Fibroblast of gingiva (primary cell): ENCODE results near the gene RBM12.

ENCODE experiments used
- DNase-seq: peaks from one replicate; pipeline ENCODE4 v3.0.0-alpha.2; 2011; ENCODE audit warnings: low read depth

Gene RBM12

GRCh38 chr20:35621560-35621946, 43.1 kb downstream of the RBM12 start:
- no peak for DNase-seq

- DNase-seq = no peak
Observed at GRCh38 chr20:35620818-35621559, 43.7 kb downstream of the RBM12 start.

GRCh38 chr20:35619196-35620095, 45.3 kb downstream of the RBM12 start:
- DNase-seq = peak; percentile 76

- no peak for DNase-seq
Observed at GRCh38 chr20:35618263-35619131, 46.2 kb downstream of the RBM12 start.

- peak; percentile 27 for DNase-seq
Observed at GRCh38 chr20:35617397-35618262, 47.1 kb downstream of the RBM12 start.

GRCh38 chr20:35616465-35617396, 48.0 kb downstream of the RBM12 start:
- DNase-seq = peak; percentile 99

GRCh38 chr20:35615667-35616464, 48.8 kb downstream of the RBM12 start, which contains the start of gene SPAG4:
Gene SPAG4, plus strand, starts transcription at chr20:35615829. Its CDS starts 175 bp downstream, at chr20:35616004.
- peak; percentile 68 for DNase-seq

- no peak for DNase-seq
Observed at GRCh38 chr20:35611482-35611881, 53.2 kb downstream of the RBM12 start.

- DNase-seq = no peak
Observed at GRCh38 chr20:35610833-35611427, 53.8 kb downstream of the RBM12 start.

- DNase-seq = no peak
Observed at GRCh38 chr20:35607003-35607735, 57.5 kb downstream of the RBM12 start.

GRCh38 chr20:35606127-35606526, 58.6 kb downstream of the RBM12 start:
- no peak for DNase-seq

GRCh38 chr20:35604449-35604747, 60.3 kb downstream of the RBM12 start:
- no peak for DNase-seq

- no peak for DNase-seq
Observed at GRCh38 chr20:35603695-35604448, 60.8 kb downstream of the RBM12 start.

GRCh38 chr20:35602851-35603495, 61.7 kb downstream of the RBM12 start:
- no peak for DNase-seq

GRCh38 chr20:35601990-35602389, 62.7 kb downstream of the RBM12 start:
- no peak for DNase-seq

GRCh38 chr20:35600993-35601973, 63.4 kb downstream of the RBM12 start:
- DNase-seq = peak; percentile 63
